Kidney epithelial cell (primary cell): ENCODE measurements around the gene RFFL. TPM values are rescaled to one million over a fixed set of nuclear protein-coding genes. Genes with fewer than 3 reads are reported as not detected.

Experiments used
- DNase-seq: peaks from one replicate; pipeline ENCODE4 v3.0.0-alpha.2; 2010; ENCODE audit warnings: low read depth
- H3K27me3 ChIP-seq: 2 replicates; pipeline ENCODE4 v1.6.0; 2011; ENCODE audit warnings: low read length; ENCODE audit not compliant: control insufficient read depth, insufficient read depth
- H3K36me3 ChIP-seq: 2 replicates; pipeline ENCODE4 v1.5.1; 2011; ENCODE audit warnings: low read length; ENCODE audit not compliant: control insufficient read depth, insufficient read depth
- H3K4me3 ChIP-seq: 2 replicates; pipeline ENCODE4 v1.5.1; 2011; ENCODE audit warnings: low read depth, mild to moderate bottlenecking, control low read depth, low read length
- CTCF ChIP-seq: IDR thresholded peaks from 2 replicates; pipeline ENCODE4 v1.5.1; 2011; ENCODE audit warnings: mild to moderate bottlenecking, moderate library complexity, low read length, control low read depth, inconsistent platforms; ENCODE audit not compliant: insufficient read depth, poor library complexity, severe bottlenecking
- total RNA-seq: library from RNA; depleted of rRNA; stranded (reverse); fragments of >200 nt; gene quantifications from 2 replicates; pipeline ENCODE4 v1.2.3, GENCODE V29; 2015

Gene RFFL
- total RNA-seq, 1 donor from 2014 or later: 14.1 TPM

DNA sequence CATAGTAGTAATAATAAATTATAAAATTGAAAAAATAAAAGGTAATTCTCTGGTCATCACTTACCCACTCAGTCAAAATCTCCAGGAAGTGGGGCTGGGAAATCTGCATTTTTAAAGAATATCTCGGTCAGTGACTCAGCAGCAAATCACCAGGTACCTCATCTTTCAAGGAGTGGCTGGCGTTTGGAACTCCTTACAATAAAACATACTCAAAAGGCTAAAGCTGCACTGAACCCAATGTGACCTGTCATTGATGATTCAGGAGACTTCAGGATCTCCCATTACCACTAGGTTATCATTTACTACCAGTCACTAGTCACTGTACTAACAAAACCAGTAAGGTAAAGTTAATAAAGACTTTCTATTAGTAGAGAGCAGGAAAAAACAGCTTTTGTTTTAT is 21.5 kb upstream of the RFFL start:
- DNase-seq: peak; percentile 55
- no peak overlapping the region for H3K4me3 ChIP-seq

GRCh38 chr17:35083071-35083470 is 19.6 kb upstream of the RFFL start:
- TF ChIP-seq CTCF: no peak
- DNase-seq: no peak
- Histone ChIP-seq H3K4me3 (no peak overlapping the region), H3K27me3 (no peaks in the 10 kb centered on the region), H3K36me3 (no peaks in the 10 kb centered on the region)

More for the DNA sequence above, 21.5 kb upstream of the RFFL start:
- no peaks in the 10 kb centered on the region for H3K36me3 ChIP-seq
- TF ChIP-seq CTCF: no peak
- H3K27me3 ChIP-seq: no peaks in the 10 kb centered on the region

DNA sequence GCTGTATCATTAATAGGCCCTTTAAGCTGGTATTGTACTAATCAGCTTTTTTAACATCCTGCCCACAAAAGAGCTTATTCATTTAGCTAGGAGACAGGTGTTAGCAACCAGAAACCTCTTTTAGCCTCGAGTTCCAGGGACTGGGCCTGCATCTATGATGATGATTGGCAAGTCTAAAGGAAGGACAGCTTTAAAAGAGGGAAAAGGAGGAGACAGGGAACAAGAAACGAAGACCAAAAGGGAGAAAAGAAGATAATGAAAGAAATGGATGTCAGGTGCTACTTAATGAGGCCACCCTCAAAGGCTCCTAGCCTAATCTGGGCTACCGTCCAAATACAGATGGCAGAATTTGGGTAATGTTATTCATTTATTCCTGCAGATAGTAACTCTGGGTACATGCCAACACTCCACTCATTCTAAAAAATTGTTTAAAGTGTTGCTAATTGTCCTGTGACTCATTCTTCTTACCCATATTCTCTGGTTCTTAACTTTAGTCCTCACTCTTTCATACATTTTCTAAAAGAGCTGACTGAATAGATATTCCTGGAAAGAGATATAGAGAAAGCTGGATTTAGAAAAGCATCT is 18.7 kb upstream of the RFFL start:
- peak; percentile 23 for DNase-seq
- Histone ChIP-seq H3K4me3 (no peak overlapping the region), H3K36me3 (no peaks in the 10 kb centered on the region), H3K27me3 (no peaks in the 10 kb centered on the region)
- no peak for TF ChIP-seq CTCF

DNA sequence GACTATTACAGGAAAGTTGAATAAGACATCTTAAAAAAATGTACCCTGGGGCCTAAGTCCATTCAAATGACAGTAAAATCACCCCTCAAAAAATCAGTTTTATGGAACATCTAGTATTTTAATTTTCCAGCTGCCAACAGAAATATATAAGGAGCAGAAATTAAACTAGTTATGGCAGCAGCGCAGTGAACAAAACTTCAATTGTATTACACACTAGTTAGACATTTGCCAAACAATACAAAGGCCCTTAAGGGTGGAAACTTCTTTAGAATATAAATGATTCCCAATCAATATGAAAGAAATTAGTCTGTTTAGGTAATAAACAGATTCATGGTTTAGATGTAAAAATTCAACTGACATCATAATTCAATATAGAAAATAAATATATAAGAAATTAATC is 18.1 kb upstream of the RFFL start:
- no peaks in the 10 kb centered on the region for H3K36me3 ChIP-seq
- DNase-seq: no peak
- no peak for TF ChIP-seq CTCF
- no peak overlapping the region for H3K4me3 ChIP-seq
- no peaks in the 10 kb centered on the region for H3K27me3 ChIP-seq

- no peak for TF ChIP-seq CTCF
- H3K27me3 ChIP-seq: no peaks in the 10 kb centered on the region
- no peak overlapping the region for H3K4me3 ChIP-seq
- no peaks in the 10 kb centered on the region for H3K36me3 ChIP-seq
- DNase-seq: no peak
Observed at GRCh38 chr17:35080536-35080935, 17.0 kb upstream of the RFFL start.

GRCh38 chr17:35079547-35080423 is 16.3 kb upstream of the RFFL start:
- no peak overlapping the region for H3K4me3 ChIP-seq
- no peaks in the 10 kb centered on the region for H3K36me3 ChIP-seq
- no peak for DNase-seq
- no peaks in the 10 kb centered on the region for H3K27me3 ChIP-seq
- TF ChIP-seq CTCF: no peak
